HFF-Myc (cell line): ENCODE data around the gene MYH7B.

Experiments
- DNase-seq: peaks from one replicate; pipeline ENCODE4 v3.0.0-alpha.2; 2011; ENCODE audit warnings: low read depth; ENCODE audit errors: extremely low read depth
- H3K4me3 ChIP-seq: replicated peaks from 2 replicates; pipeline ENCODE4 v1.5.1; 2011; ENCODE audit warnings: low read depth, mild to moderate bottlenecking, control low read depth, low read length
- TF ChIP-seq, protein P1 (sequence below): IDR thresholded peaks from 2 replicates; pipeline ENCODE4 v1.5.1; 2012; ENCODE audit warnings: mild to moderate bottlenecking, low read depth, low read length, control low read depth; ENCODE audit errors: missing control alignments

MYH7B gene

GRCh38 chr20:34921436-34921835 lies 34.2 kb upstream of the MYH7B start:
- TF ChIP-seq, protein P1, sequence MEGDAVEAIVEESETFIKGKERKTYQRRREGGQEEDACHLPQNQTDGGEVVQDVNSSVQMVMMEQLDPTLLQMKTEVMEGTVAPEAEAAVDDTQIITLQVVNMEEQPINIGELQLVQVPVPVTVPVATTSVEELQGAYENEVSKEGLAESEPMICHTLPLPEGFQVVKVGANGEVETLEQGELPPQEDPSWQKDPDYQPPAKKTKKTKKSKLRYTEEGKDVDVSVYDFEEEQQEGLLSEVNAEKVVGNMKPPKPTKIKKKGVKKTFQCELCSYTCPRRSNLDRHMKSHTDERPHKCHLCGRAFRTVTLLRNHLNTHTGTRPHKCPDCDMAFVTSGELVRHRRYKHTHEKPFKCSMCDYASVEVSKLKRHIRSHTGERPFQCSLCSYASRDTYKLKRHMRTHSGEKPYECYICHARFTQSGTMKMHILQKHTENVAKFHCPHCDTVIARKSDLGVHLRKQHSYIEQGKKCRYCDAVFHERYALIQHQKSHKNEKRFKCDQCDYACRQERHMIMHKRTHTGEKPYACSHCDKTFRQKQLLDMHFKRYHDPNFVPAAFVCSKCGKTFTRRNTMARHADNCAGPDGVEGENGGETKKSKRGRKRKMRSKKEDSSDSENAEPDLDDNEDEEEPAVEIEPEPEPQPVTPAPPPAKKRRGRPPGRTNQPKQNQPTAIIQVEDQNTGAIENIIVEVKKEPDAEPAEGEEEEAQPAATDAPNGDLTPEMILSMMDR = no peak
- DNase-seq = no peak
- no peak overlapping the region for H3K4me3 ChIP-seq

DNA sequence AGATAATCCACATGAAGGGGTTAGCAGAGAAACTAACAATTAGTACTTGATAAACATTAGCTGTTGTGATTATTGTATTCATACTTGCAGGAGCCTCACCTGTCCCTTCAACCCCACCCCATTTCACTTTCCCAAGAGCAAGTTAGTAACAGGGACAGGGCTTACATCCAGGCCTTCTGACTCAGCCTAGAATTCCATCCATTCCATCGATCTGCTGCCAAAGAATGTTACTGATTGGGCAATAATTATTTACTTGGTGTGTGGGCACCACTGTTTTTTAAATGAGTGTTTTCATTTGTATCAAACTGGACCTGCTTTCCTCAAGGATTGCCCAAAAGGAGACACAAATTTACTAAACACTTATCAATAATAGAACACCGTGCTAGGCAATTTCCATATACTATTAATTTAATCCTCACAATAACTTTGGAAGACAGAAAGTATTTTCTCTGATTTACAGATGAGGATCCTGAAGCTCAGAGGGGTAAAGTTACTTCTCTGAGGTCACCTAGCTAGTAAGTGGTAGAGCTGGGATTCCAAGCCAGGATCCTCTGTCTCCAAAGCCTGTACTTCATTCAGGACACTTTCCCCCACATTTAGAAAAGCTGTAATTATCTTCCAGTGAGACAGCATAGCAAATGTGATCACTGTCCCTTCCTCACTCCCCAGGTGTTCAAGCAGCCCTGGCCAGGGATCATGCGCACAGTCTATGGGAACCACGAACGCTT lies 32.9 kb upstream of the MYH7B start:
- no peak overlapping the region for H3K4me3 ChIP-seq
- no peak for DNase-seq
- TF ChIP-seq, protein P1 = no peak

DNA sequence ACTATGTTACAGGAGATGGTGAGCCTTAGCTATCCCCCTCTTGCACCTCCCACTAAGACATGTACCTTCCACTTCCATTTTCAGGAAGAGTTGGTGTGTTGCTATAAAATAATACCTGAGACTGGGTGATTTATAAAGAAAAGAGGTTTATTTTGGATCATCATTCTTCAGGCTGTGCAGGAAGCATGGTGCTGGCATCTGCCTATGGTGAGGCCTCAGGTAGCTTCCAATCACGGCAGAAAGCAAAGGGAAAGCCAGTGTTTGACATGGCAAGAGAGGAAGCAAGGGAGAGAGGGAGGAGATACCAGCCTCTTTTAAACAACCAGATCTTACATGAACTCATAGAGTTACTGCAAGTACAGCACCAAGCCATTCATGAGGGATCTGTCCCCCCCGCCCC lies 32.3 kb upstream of the MYH7B start:
- DNase-seq = no peak
- TF ChIP-seq, protein P1 = no peak
- no peak overlapping the region for H3K4me3 ChIP-seq

DNA sequence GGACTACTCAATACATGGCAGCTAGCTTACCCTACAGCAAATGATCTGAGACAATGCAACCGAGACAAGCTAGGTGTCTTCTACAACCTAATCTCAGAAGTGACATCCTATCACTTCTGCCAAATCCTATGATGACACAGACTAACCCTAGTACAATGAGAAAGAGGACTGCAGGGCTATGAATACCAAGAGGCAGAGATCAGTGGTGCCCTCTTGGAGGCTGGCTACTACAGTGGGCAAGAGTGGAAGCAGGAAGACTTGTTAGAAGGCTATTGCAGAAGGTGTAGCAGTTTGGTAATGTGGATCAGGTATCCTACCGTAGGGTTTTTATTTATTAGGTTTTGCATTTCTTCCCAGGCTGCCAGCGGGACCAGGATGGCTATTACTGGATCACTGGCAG lies 30.3 kb upstream of the MYH7B start:
- no peak for DNase-seq
- TF ChIP-seq, protein P1 = no peak
- H3K4me3 ChIP-seq = no peak overlapping the region

DNA sequence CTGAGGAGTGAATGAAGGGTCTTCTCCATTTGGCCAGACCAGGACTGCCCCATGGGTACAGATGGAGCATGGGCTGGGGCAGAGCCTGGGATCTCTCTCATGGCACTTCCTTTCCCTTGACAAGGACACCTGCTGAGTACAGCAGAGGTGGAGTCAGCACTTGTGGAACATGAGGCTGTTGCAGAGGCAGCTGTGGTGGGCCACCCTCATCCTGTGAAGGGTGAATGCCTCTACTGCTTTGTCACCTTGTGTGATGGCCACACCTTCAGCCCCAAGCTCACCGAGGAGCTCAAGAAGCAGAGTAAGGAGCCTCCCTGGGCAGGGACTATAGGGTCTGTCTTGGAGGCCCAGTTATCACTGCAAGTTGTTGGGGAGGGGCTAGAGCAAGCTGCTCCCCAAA lies 29.7 kb upstream of the MYH7B start:
- DNase-seq = no peak
- TF ChIP-seq, protein P1 = no peak
- no peak overlapping the region for H3K4me3 ChIP-seq

- H3K4me3 ChIP-seq = no peak overlapping the region
- DNase-seq = no peak
- TF ChIP-seq, protein P1 = no peak
Observed at GRCh38 chr20:34926581-34926980, 29.1 kb upstream of the MYH7B start.

GRCh38 chr20:34927736-34928135 lies 27.9 kb upstream of the MYH7B start:
- no peak for DNase-seq
- H3K4me3 ChIP-seq = no peak overlapping the region
- TF ChIP-seq, protein P1 = no peak
